GM20000 (cell line): ENCODE data around the gene CLSTN1.
"Not testable (repeated sequence)": the region's sequence is repeated elsewhere in the genome, so short reads cannot be mapped to it uniquely, and the experiment has no call there.

Experiments
- DNase-seq: peaks from one replicate; pipeline ENCODE4 v3.0.0; 2012; ENCODE audit warnings: low spot score
- TF ChIP-seq, protein P1 (sequence below): IDR thresholded peaks from 2 replicates; pipeline ENCODE4 v1.5.1; 2012; ENCODE audit warnings: mild to moderate bottlenecking, control low read depth; ENCODE audit errors: extremely low read depth, missing control alignments

Gene CLSTN1

DNA sequence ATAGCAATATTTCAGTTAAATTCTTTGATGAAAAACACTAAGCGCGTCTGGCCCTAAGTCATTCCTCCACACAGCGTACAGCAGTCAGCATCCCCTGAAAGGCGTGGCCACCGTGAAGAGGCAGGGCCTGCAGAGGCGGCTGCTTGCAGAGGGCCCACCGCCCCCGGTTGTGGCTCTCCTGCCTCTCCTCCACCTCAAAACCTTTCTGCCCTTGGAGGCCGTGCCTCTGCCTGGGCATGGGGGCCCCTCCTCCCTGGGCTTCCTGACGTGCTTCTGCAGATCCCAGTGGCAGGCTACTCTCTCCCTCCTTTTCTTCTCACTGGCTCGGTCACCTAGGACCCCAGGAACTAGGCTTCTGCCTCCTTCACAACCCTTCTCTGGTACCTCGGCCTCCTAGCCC lies 16.2 kb downstream of the CLSTN1 start:
- no peak for DNase-seq
- TF ChIP-seq, protein P1, sequence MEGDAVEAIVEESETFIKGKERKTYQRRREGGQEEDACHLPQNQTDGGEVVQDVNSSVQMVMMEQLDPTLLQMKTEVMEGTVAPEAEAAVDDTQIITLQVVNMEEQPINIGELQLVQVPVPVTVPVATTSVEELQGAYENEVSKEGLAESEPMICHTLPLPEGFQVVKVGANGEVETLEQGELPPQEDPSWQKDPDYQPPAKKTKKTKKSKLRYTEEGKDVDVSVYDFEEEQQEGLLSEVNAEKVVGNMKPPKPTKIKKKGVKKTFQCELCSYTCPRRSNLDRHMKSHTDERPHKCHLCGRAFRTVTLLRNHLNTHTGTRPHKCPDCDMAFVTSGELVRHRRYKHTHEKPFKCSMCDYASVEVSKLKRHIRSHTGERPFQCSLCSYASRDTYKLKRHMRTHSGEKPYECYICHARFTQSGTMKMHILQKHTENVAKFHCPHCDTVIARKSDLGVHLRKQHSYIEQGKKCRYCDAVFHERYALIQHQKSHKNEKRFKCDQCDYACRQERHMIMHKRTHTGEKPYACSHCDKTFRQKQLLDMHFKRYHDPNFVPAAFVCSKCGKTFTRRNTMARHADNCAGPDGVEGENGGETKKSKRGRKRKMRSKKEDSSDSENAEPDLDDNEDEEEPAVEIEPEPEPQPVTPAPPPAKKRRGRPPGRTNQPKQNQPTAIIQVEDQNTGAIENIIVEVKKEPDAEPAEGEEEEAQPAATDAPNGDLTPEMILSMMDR, result no peak

DNA sequence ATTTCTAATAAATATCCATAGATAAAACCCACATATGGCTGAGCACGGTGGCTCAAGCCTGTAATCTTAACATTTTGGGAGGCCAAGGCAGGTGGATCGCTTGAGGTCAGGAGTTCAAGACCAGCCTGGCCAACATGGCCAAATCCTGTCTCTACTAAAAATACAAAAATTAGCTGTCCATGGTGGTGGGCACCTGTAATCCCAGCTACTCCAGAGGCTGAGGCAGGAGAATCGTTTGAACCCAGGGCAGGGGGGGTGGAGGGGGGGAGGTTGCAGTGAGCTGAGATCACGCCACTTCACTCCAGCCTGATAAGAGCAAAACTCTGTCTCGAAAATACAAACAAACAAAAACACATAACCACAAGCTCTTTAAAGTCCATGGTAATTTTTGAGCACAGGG lies 17.8 kb downstream of the CLSTN1 start:
- not testable (repeated sequence) for DNase-seq

DNA sequence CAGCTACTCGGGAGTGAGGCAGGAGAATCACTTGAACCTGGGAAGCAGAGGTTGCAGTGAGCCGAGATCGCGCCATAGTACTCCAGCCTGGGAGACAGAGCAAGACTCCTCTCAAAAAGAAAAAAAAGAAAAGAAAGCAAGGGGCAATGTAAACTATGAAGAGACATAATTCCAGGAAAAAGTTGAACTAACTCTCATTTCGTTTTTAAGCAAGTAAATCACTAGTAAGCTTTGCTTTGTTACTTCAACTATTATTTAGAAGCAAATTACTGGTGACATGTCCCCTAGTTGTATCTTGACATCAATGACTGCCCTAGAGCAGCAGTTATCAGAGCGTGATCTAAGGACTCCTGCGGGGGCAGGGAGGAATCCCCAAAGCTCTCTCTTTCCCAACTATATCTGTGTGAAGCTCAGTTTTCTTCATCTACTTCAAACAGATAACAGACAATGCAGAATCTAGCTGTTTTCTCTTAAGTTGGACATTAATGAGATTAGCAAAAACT lies 18.7 kb downstream of the CLSTN1 start:
- no peak for DNase-seq
- TF ChIP-seq, protein P1, result no peak

DNA sequence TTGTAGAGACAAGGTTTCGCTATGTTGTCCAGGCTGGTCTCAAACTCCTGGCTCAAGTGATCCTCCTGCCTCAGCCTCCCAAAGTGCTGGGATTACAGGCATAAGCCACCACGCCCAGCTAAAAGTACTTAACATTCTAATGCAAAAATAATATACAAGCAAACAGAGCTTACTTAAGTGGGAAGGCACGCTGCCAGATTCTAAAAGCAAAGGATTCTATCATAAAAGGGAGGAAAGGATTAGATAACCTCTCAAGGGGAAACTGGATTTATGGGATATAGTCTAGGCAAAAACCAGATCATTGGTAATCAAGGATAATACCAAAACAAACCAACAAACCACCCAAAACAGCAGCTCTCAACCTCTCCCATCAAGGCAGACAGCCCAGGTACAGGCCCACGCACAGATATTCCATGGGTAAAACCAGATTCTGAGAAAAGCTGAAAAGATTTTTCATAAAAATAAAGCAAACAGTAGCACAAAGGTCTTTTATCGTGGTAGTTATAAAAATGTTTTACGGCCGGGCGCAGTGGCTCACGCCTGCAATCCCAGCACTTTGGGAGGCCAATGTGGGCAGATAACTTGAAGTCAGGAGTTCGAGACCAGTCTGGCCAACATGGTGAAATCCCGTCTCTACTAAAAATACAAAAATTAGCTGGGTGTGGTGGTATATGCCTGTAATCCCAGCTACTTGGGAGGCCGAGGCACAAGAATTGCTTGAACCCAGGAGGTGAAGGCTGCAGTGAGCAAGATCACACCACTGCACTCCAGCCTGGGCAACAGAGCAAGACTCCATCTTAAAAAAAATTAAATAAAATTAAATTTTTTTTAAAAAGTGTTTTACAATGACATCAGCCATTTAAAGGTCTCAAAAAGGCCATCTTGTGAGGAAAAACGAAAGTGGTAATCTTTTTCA lies 20.5 kb downstream of the CLSTN1 start:
- not testable (repeated sequence) for DNase-seq

DNA sequence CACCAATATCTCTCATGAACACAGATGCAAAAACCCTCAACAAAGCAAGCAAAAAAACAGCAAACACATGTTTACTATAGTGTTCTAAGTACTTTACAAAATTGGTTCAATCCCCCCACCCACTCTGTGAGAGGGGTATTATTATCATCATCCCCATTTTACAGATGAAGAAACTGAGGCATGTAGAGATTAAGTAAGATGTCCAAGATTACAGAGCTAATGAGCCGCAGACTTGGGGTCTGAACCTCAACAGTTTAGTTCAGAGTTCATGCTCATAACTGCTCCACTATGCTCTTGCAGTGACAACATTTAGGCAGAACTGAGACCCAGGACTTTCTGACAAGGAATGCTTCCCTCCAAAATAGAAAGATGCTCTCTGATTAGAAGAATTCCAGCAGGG lies 21.9 kb downstream of the CLSTN1 start:
- no peak for DNase-seq
- TF ChIP-seq, protein P1, result no peak

DNA sequence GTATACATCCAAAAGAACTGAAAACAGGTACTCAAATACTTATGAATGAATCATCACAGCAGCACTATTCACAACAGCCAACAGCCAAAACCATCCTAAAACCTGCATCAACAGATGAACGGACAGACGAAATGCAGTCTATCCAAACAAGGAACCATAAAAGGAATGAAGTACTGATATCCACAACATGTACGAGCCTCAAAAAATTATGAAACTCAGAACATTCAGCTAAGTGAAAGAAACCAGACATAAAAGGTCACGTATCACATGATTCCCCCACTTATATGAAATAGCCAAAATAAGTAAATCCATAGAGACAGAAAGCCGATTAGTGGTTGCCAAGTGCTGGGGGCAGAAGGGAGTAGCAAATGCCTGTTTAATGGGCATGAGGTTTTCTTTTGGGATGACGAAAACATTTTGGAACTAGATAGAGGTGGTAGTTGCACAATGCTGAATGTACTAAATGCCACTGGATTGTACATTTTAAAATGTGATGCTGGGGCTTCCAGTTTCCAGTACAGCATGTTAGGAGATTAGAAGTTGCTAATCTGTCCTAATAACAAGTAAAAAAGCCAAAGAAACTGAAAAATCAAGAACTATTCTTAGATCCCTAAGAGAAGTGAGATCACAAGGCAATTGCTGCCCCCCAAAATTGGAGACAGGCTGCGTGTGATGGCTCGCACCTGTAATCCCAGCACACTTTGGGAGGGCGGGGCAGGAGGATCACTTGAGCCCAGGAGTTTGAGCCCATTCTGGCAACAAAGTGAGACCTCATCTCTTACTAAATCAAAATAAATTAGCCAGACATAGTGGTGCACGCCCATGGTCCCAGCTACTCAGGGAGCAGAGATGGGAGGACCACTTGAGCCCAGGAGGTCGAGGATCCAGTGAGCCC lies 25.3 kb downstream of the CLSTN1 start:
- TF ChIP-seq, protein P1, result no peak

DNA sequence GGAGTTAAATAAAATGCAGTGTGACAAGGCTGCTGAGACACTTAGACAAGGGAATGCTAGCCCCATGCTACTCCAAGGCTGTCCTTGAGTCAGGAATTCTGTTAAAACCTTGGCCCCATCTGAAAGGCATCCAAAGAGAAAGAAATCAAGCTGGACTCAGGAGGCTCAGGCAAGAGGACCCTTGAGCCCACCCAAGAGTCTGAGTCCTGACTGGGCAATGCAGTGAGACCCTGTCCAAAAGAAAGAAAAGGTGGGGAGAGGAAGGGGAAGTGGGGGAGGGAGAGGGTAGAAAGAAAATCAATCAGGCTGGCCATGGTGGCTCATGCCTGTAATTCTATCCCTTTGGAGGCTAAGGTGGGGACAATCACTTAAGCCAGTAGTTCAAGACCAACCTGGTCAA lies 26.7 kb downstream of the CLSTN1 start:
- no peak for DNase-seq
- TF ChIP-seq, protein P1, result no peak

More for the DNA sequence above, 25.3 kb downstream of the CLSTN1 start:
- DNase-seq, result no peak

DNA sequence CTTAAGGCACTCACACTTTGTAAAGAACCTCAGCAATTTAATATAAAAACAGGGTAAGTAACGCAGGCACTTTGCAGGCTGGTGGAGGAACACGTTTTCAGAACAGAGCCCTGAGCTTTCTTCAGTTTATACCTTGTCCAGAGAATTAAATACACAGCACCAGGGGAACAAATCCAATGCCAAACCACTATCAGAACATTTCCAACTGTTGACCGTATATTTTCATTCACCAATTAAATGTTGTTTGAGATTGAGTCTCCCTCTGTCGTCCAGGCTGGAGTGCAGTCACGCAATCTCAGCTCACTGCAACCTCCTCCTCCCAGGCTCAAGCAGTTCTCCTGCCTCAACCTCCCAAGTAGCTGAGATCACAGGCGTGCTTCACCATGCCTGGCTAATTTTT lies 29.7 kb downstream of the CLSTN1 start:
- TF ChIP-seq, protein P1, result no peak
- DNase-seq, result no peak
